MCF 10A (cell line): ENCODE results near the gene KIAA0319L. TPM values are rescaled to one million over a fixed set of nuclear protein-coding genes. Genes with fewer than 3 reads are reported as not detected.

ENCODE experiments used
- BruUV-seq: library from RNA; stranded (reverse); fragments of 400-500 nt; replicated peaks from 2 replicates; lab custom pipeline; 2021; lab: Mats Ljungman, UMichigan
- CTCF ChIA-PET: fragments of 300-600 bp; sonication (Branson Sonifier 250); formaldehyde crosslinking; extraction: SDS; loops from one replicate; lab custom pipeline; 2021; ENCODE audit warnings: antibody characterized with exemption, inconsistent platforms; lab: Yijun Ruan, JAX
- POLR2A ChIA-PET: fragments of 300-600, 350-650 bp; sonication (Branson Sonifier 250); formaldehyde crosslinking; extraction: SDS; loops from one replicate; lab custom pipeline; 2020; ENCODE audit warnings: antibody characterized with exemption, inconsistent platforms; lab: Yijun Ruan, JAX
- DNase-seq: peaks from one replicate; pipeline ENCODE4 v3.0.0-alpha.2; 2018; ENCODE audit not compliant: unreplicated experiment
- H3K27ac Mint-ChIP-seq: one replicate; pipeline ENCODE4 v1.8.0; 2022; ENCODE audit warnings: mild to moderate bottlenecking, low read depth, mixed read lengths; ENCODE audit not compliant: unreplicated experiment
- H3K27me3 Mint-ChIP-seq: one replicate; pipeline ENCODE4 v1.8.0; 2022; ENCODE audit warnings: mixed read lengths; ENCODE audit not compliant: insufficient read depth, unreplicated experiment
- H3K36me3 Mint-ChIP-seq: one replicate; pipeline ENCODE4 v1.8.0; 2022; ENCODE audit warnings: mild to moderate bottlenecking, moderate library complexity, mixed read lengths; ENCODE audit not compliant: insufficient read depth, unreplicated experiment
- H3K4me1 Mint-ChIP-seq: one replicate; pipeline ENCODE4 v1.8.0; 2022; ENCODE audit warnings: mixed read lengths; ENCODE audit not compliant: insufficient read depth, unreplicated experiment
- H3K4me3 Mint-ChIP-seq: one replicate; pipeline ENCODE4 v1.8.0; 2022; ENCODE audit warnings: mild to moderate bottlenecking, moderate library complexity, mixed read lengths; ENCODE audit not compliant: unreplicated experiment
- H3K9me3 Mint-ChIP-seq: one replicate; pipeline ENCODE4 v1.8.0; 2022; ENCODE audit warnings: mixed read lengths; ENCODE audit not compliant: unreplicated experiment
- intact Hi-C: fragments of 100-400 bp; cut with micrococcal nuclease; formaldehyde crosslinking; loops from 2 replicates; pipeline ENCODE4 v1.14.1; 2022
- total RNA-seq: library from RNA; stranded (reverse); gene quantifications from 2 replicates; pipeline ENCODE4 v1.2.3, GENCODE V29; 2022
- TF ChIP-seq, protein P1 (sequence below): fragments of 200-600 bp; IDR thresholded peaks from one replicate; pipeline ENCODE4 v1.8.0; 2022; ENCODE audit warnings: antibody characterized with exemption, mild to moderate bottlenecking; ENCODE audit not compliant: unreplicated experiment

Gene KIAA0319L
- total RNA-seq, 1 experiment from 2014 or later: 50.7 TPM

DNA sequence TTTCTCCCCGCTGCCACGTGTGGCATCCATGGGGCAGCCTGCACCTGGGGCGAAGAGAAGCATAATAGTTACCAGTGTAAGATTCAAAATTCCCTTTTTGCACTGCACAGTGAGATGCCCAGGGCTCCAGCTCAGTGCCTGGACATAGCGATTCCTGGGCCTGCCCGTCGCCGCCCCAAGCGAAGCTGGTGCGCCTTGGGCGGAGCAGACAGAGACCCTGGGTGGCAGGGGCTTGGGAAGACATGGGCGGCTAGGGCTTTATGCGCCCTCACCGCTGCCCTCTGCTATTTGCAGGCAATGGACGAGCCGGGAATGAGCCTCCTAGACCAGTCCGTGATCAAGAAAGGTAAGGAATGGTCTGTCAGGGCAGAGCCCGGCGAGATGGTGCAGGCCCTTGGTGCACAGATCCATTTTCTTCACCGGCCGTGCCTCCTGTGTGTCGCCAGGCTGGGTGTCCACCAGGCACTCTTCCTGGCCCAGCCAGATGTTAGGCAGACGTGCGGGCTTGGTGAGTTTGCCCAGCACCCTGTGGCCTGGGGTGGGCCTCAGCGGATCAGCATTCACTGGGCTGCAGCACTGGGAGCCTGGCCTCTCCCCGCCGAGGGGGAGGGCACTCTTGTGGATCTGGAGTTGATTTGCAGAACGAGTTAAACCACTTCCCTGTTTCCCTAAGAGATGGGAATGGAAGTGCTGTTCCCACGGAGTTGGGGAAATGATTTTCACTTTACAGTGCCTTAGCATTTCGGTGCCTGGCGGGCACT lies 17.6 kb upstream of the KIAA0319L start:
- no peak for DNase-seq
- no TSS peak for BruUV-seq
- Mint-ChIP-seq H3K27me3 (peaks cover 9% of the 10 kb centered on the region), H3K27ac (no peak overlapping the region), H3K36me3 (no peaks in the 10 kb centered on the region), H3K4me3 (no peak overlapping the region), H3K9me3 (no peaks in the 10 kb centered on the region), H3K4me1 (peaks cover 22% of the 10 kb centered on the region)
- TF ChIP-seq, protein P1, sequence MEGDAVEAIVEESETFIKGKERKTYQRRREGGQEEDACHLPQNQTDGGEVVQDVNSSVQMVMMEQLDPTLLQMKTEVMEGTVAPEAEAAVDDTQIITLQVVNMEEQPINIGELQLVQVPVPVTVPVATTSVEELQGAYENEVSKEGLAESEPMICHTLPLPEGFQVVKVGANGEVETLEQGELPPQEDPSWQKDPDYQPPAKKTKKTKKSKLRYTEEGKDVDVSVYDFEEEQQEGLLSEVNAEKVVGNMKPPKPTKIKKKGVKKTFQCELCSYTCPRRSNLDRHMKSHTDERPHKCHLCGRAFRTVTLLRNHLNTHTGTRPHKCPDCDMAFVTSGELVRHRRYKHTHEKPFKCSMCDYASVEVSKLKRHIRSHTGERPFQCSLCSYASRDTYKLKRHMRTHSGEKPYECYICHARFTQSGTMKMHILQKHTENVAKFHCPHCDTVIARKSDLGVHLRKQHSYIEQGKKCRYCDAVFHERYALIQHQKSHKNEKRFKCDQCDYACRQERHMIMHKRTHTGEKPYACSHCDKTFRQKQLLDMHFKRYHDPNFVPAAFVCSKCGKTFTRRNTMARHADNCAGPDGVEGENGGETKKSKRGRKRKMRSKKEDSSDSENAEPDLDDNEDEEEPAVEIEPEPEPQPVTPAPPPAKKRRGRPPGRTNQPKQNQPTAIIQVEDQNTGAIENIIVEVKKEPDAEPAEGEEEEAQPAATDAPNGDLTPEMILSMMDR: no peak
- POLR2A ChIA-PET: no interaction called here
- intact Hi-C loops: no loop called here
- CTCF ChIA-PET: no interaction called here

DNA sequence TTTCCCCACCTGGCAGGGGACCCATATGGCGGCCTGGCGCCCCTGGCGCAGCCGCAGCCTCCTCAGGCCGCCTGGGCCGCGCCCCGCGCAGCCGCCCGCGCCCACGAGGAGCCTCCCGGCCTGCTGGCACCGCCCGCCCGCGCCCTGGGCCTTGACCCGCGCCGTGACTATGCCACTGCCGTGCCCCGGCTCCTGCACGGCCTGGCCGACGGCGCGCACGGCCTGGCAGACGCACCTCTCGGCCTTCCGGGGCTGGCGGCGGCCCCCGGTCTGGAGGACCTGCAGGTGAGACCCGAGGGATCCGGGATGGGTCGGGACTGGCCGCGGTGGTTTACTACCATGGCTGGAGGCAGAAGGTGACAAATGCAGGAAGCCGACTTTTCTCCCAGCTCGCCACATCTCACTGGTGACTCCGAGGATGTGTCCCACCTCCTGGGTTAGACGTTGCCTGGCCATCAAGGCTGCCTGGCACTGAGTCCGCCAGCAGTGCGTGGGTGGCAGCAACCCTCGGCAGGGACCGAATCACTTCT lies 17.0 kb upstream of the KIAA0319L start:
- no peaks in the 10 kb centered on the region for H3K36me3 Mint-ChIP-seq

DNA sequence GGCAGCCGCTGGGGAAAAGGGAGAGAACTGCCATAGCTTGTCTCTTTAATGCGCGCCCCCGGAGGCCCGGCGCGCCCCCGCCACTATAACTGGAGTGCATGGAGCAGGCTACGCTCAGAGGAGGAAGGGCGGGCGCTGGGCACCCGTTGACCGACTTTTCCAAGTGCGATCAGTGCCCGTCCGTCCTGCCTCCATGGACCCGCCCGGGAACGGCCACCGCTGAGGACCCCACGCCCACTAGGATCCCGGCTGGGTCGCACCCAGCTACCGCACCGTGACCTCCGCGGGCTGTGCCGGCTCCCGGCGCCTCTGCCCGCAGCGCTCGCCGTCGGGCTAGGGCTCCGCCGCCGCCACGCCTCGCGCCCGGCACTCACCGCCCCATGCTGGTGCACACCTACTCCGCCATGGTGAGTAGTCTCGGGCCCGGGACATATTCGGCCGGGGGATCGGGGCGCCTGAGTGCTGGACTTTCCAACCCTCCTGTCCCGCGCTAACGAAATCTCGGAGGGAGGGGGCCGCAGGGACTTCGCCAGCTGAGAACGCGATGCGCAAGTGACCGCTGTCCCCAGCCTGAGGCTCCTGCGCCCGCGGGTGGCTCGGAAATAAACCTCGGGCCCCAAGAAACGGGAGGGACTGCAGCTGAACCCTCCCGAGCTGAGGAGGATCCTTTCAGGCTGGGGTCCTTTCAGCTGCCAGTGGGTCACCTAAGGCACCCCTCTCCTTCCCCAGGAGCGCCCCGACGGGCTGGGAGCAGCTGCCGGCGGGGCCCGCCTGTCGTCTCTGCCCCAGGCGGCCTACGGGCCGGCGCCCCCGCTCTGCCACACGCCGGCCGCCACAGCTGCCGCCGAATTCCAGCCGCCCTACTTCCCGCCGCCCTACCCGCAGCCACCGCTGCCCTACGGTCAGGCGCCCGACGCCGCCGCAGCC lies 16.3 kb upstream of the KIAA0319L start, which contains the start of gene TFAP2E:
Gene TFAP2E, plus strand, starts transcription at position 117 of the 927 bp plus-strand sequence. Its CDS starts 264 bp downstream, at position 381.
- TF ChIP-seq, protein P1: no peak
- POLR2A ChIA-PET: interaction anchor here (0.6 to 0.7 kb wide), 2 partner anchors 121 to 171 kb away, joined by 3 read pairs; no protein-coding TSS in a partner anchor
- CTCF ChIA-PET: interaction anchor here (0.6 to 3.6 kb wide), 6 partner anchors 9 to 309 kb away, joined by 3 to 38 read pairs (median 4); no protein-coding TSS in a partner anchor
- BruUV-seq: no TSS peak
- intact Hi-C loops: no loop called here
- Mint-ChIP-seq H3K9me3 (no peaks in the 10 kb centered on the region), H3K27ac (no peak within 1 kb of the TSS), H3K4me1 (peaks cover 26% of the 10 kb centered on the region), H3K4me3 (peak within 1 kb of the TSS; percentile 59), H3K27me3 (peaks cover 9% of the 10 kb centered on the region), H3K36me3 (no peaks in the 10 kb centered on the region)
- no peak for DNase-seq

More for the DNA sequence above, 17.0 kb upstream of the KIAA0319L start:
- Mint-ChIP-seq H3K27ac (no peak overlapping the region), H3K27me3 (peaks cover 9% of the 10 kb centered on the region), H3K4me1 (peaks cover 26% of the 10 kb centered on the region), H3K4me3 (no peak overlapping the region), H3K9me3 (no peaks in the 10 kb centered on the region)
- DNase-seq: no peak
- ChIA-PET CTCF (interaction anchor here (0.7 kb wide), 1 partner anchor 14 kb away, joined by 3 read pairs; no protein-coding TSS in a partner anchor), POLR2A (interaction anchor here (0.6 kb wide), 1 partner anchor 170 kb away, joined by 3 read pairs; no protein-coding TSS in a partner anchor)
- intact Hi-C loops: no loop called here
- TF ChIP-seq, protein P1: no peak
- no TSS peak for BruUV-seq
